NCI-H2171 treated with DMSO at 0.1 percent for 48 hours (cell line): Measurements from ENCODE around the gene MROH7.

Experiments
- DNase-seq: peaks from one replicate; lab custom pipeline; 2025; lab: John Stamatoyannopoulos, UW

MROH7 gene

GRCh38 chr1:54651608-54652007 is 10.0 kb downstream of the MROH7 start:
- no peak for DNase-seq

GRCh38 chr1:54652168-54652567 is 10.6 kb downstream of the MROH7 start:
- no peak for DNase-seq

- no peak for DNase-seq
Measured at GRCh38 chr1:54653036-54653435, 11.4 kb downstream of the MROH7 start.

GRCh38 chr1:54658164-54658913 is 16.8 kb downstream of the MROH7 start:
- DNase-seq: no peak

GRCh38 chr1:54663725-54664124 is 22.1 kb downstream of the MROH7 start:
- no peak for DNase-seq

- no peak for DNase-seq
Measured at GRCh38 chr1:54664364-54664763, 22.8 kb downstream of the MROH7 start.

GRCh38 chr1:54665852-54666251 is 24.3 kb downstream of the MROH7 start:
- DNase-seq: no peak

GRCh38 chr1:54666333-54666732 is 24.7 kb downstream of the MROH7 start:
- no peak for DNase-seq

- DNase-seq: no peak
Measured at GRCh38 chr1:54667797-54668196, 26.2 kb downstream of the MROH7 start.

GRCh38 chr1:54668567-54668966 is 27.0 kb downstream of the MROH7 start:
- DNase-seq: no peak

- DNase-seq: peak; percentile 56
Measured at GRCh38 chr1:54671985-54672608, 30.5 kb downstream of the MROH7 start.

GRCh38 chr1:54678776-54679643 is 37.4 kb downstream of the MROH7 start:
- no peak for DNase-seq

GRCh38 chr1:54679706-54680105 is 38.1 kb downstream of the MROH7 start:
- no peak for DNase-seq

- DNase-seq: no peak
Measured at GRCh38 chr1:54680387-54680786, 38.8 kb downstream of the MROH7 start.

- peak; percentile 37 for DNase-seq
Measured at GRCh38 chr1:54681358-54681757, 39.8 kb downstream of the MROH7 start.

- no peak for DNase-seq
Measured at GRCh38 chr1:54683453-54683852, 41.9 kb downstream of the MROH7 start.

GRCh38 chr1:54685335-54685905 is 43.8 kb downstream of the MROH7 start:
- DNase-seq: no peak

GRCh38 chr1:54686155-54686554 is 44.6 kb downstream of the MROH7 start:
- no peak for DNase-seq

GRCh38 chr1:54694771-54695170 is 53.2 kb downstream of the MROH7 start:
- DNase-seq: no peak

GRCh38 chr1:54695221-54695620 is 53.6 kb downstream of the MROH7 start:
- DNase-seq: no peak

- DNase-seq: no peak
Measured at GRCh38 chr1:54695764-54696163, 54.2 kb downstream of the MROH7 start.

- DNase-seq: no peak
Measured at GRCh38 chr1:54696262-54696661, 54.7 kb downstream of the MROH7 start.
